Upper lobe of left lung (tissue), 4 donors: Measurements from ENCODE around the gene TAGLN.
"Not testable (repeated sequence)": the region's sequence is repeated elsewhere in the genome, so short reads cannot be mapped to it uniquely, and the experiment has no call there.

Experiments
- CTCF ChIP-seq, 6 experiments: fragments of 450-650 bp in 4 of 6; fragments of 200-600 bp in 2 of 6; sonication (generic) in 2 of 6; IDR thresholded peaks; one replicate each; pipeline ENCODE4 v1.5.1; 2016 to 2019; ENCODE audit warnings: antibody characterized with exemption in 6 of 6
- EP300 ChIP-seq, 4 donors: sonication (generic); formaldehyde crosslinking; IDR thresholded peaks; one replicate each; pipeline ENCODE4 v1.5.1; 2017; ENCODE audit warnings: antibody characterized with exemption in 4 of 4, control low read depth in 2 of 4
- POLR2A ChIP-seq, 4 donors: fragments of 450-650 bp; IDR thresholded peaks; one replicate each; pipeline ENCODE4 v1.5.1; 2016 to 2017; ENCODE audit warnings: antibody characterized with exemption in 4 of 4, mild to moderate bottlenecking in 2 of 4
- POLR2AphosphoS5 ChIP-seq, 2 donors: sonication (generic); formaldehyde crosslinking; IDR thresholded peaks; one replicate each; pipeline ENCODE4 v1.5.1; 2017; ENCODE audit warnings: antibody characterized with exemption in 2 of 2

DNA sequence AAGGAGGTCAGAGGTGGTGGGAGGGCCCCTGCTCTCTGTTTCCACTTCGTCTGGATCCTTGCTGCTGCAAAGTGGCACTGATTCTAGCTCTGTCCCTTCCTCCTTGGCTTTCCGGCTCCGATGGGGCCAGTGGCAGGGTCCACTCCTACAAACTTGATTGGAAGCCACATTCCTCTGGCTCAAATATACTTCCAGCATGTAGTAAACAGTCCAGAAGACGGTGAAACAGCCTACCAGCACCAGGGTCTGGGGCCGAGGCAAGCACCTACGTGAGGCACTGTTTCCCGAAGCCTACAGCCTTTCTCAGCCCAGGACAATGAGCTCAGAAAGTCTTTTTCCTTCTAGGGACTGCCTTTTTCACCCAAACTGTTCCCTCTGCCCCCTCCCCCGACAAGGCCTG lies 6.9 kb downstream of the TAGLN start:
- not testable (repeated sequence) for TF ChIP-seq POLR2A, CTCF, EP300, POLR2AphosphoS5 (IDR thresholded peaks at IDR 0.05)
